HepG2 (cell line): ENCODE measurements around the gene DEPDC5. TPM values are rescaled to one million over a fixed set of nuclear protein-coding genes. Genes with fewer than 3 reads are reported as not detected.

Experiments
- ATAC-seq: fragments of 200-7000 bp; cut with Tn5 transposase; 3 replicates; pipeline ENCODE4 v1.9.1; 2020; ENCODE audit warnings: mild to moderate bottlenecking, moderate library complexity
- BruUV-seq: library from RNA; stranded (reverse); fragments of 400-500 nt; replicated peaks from 2 replicates; lab custom pipeline; 2021; lab: Mats Ljungman, UMichigan
- CTCF ChIA-PET: fragments of 300-600 bp; formaldehyde crosslinking; extraction: SDS; loops from one replicate; lab custom pipeline; 2021; ENCODE audit warnings: low total read pairs, inconsistent platforms, low intra/inter-chr PET ratio; lab: Yijun Ruan, JAX
- POLR2A ChIA-PET: fragments of 350-600 bp; sonication (Branson Sonifier 250); formaldehyde crosslinking; loops from one replicate; lab custom pipeline; 2020; ENCODE audit warnings: antibody characterized with exemption, inconsistent platforms; lab: Yijun Ruan, JAX
- DNase-seq: peaks from one replicate; pipeline ENCODE4 v3.0.0-alpha.2; 2015; ENCODE audit warnings: low spot score
- FAIRE-seq: peaks from 3 replicates; lab custom pipeline; 2011; peaks lifted over from hg19 to GRCh38; lab: Jason Lieb, UNC
- H2AFZ ChIP-seq: one replicate; pipeline ENCODE4 v1.6.1; 2011; ENCODE audit warnings: low read length, inconsistent platforms
- H3K27ac ChIP-seq: fragments of 300-600 bp; 3 replicates; pipeline ENCODE4 v1.8.0; 2011; ENCODE audit warnings: mixed run types, mild to moderate bottlenecking, mixed read lengths, low read length, inconsistent platforms; ENCODE audit not compliant: insufficient read depth; ENCODE audit errors: extremely low read length
- H3K27me3 ChIP-seq, 2 experiments: fragments of 200-600 bp in 1 of 2; 2 replicates in 1 of 2; 3 replicates in 1 of 2; pipeline versions ENCODE4 v1.6.0 to v1.8.0; 2011; ENCODE audit warnings: low read length in 2 of 2, mild to moderate bottlenecking in 2 of 2, moderate library complexity in 2 of 2, inconsistent platforms in 1 of 2; ENCODE audit not compliant: insufficient read depth in 2 of 2, control insufficient read depth in 1 of 2
- H3K36me3 ChIP-seq, 2 experiments: fragments of 200-600 bp in 1 of 2; replicated peaks in 1 of 2; 2 replicates in 1 of 2; 3 replicates in 1 of 2; pipeline versions ENCODE4 v1.5.1 to v1.8.0; 2011; ENCODE audit warnings: low read length in 2 of 2, inconsistent platforms in 1 of 2; ENCODE audit not compliant: insufficient read depth in 2 of 2, control insufficient read depth in 1 of 2
- H3K4me1 ChIP-seq: 2 replicates; pipeline ENCODE4 v1.5.1; 2012; ENCODE audit warnings: low read length, inconsistent platforms; ENCODE audit not compliant: insufficient read depth
- H3K4me2 ChIP-seq: 2 replicates; pipeline ENCODE4 v1.6.0; 2011; ENCODE audit warnings: low read depth, low read length, inconsistent platforms
- H3K4me3 ChIP-seq, 3 experiments: fragments of 200-600 bp in 1 of 3; sonication (generic), shearing (Covaris generic) in 1 of 3; replicated peaks in 1 of 3; 2 replicates each; pipeline ENCODE4 v1.5.1; 2011 to 2016; ENCODE audit warnings: low read length in 3 of 3, inconsistent platforms in 2 of 3, low read depth in 2 of 3, mild to moderate bottlenecking in 2 of 3, control low read depth in 1 of 3, mixed read lengths in 1 of 3; ENCODE audit not compliant: insufficient read depth in 1 of 3
- H3K79me2 ChIP-seq: one replicate; pipeline ENCODE4 v1.6.1; 2011; ENCODE audit warnings: low read length, inconsistent platforms; ENCODE audit not compliant: insufficient read depth
- H3K9ac ChIP-seq: 2 replicates; pipeline ENCODE4 v1.6.0; 2011; ENCODE audit warnings: mild to moderate bottlenecking, low read depth, low read length, inconsistent platforms; ENCODE audit not compliant: insufficient read depth
- H3K9me3 ChIP-seq: 2 replicates; pipeline ENCODE4 v1.5.1; 2012; ENCODE audit warnings: mild to moderate bottlenecking, low read length
- H4K20me1 ChIP-seq: 2 replicates; pipeline ENCODE4 v1.6.0; 2011; ENCODE audit warnings: inconsistent platforms, mild to moderate bottlenecking, low read length, moderate library complexity; ENCODE audit not compliant: insufficient read depth
- ATAD3A ChIP-seq: sonication (generic); formaldehyde crosslinking; IDR thresholded peaks from 2 replicates; pipeline ENCODE4 v1.4.0; 2020; ENCODE audit warnings: missing genetic modification reagents
- KDM6A ChIP-seq: IDR thresholded peaks from 2 replicates; pipeline ENCODE4 v1.6.1; 2016; ENCODE audit warnings: low read depth
- MTA1 ChIP-seq: sonication (generic); formaldehyde crosslinking; IDR thresholded peaks from 2 replicates; pipeline ENCODE4 v1.4.0; 2020; ENCODE audit warnings: missing genetic modification reagents, mild to moderate bottlenecking, borderline replicate concordance
- NCOR1 ChIP-seq: fragments of 200-600 bp; sonication (generic); IDR thresholded peaks from 2 replicates; pipeline ENCODE4 v1.7.0; 2017; ENCODE audit warnings: antibody characterized with exemption, low read length, borderline replicate concordance
- RARG ChIP-seq: sonication (generic); formaldehyde crosslinking; IDR thresholded peaks from 2 replicates; pipeline ENCODE4 v1.4.0; 2020; ENCODE audit warnings: low read depth, mild to moderate bottlenecking, missing genetic modification reagents
- RERE ChIP-seq: IDR thresholded peaks from 2 replicates; pipeline ENCODE4 v1.6.1; 2016; ENCODE audit warnings: low read depth, missing genetic modification reagents, missing compliant biosample characterization
- RFXAP ChIP-seq: sonication (generic); formaldehyde crosslinking; IDR thresholded peaks from 2 replicates; pipeline ENCODE4 v1.4.0; 2020; ENCODE audit warnings: missing genetic modification reagents, borderline replicate concordance
- ZBTB38 ChIP-seq: sonication (generic); formaldehyde crosslinking; IDR thresholded peaks from 2 replicates; pipeline ENCODE4 v1.5.1; 2020; ENCODE audit warnings: mild to moderate bottlenecking, missing genetic modification reagents
- ZBTB42 ChIP-seq: sonication (generic); formaldehyde crosslinking; IDR thresholded peaks from 2 replicates; pipeline ENCODE4 v1.5.0; 2020; ENCODE audit warnings: mild to moderate bottlenecking, missing genetic modification reagents
- ZEB1 ChIP-seq: IDR thresholded peaks from 2 replicates; pipeline ENCODE4 v1.6.1; 2012; ENCODE audit warnings: mild to moderate bottlenecking, low read depth, inconsistent platforms; ENCODE audit not compliant: insufficient replicate concordance
- ZNF619 ChIP-seq: sonication (generic); formaldehyde crosslinking; IDR thresholded peaks from 2 replicates; pipeline ENCODE4 v1.4.0; 2020; ENCODE audit warnings: mild to moderate bottlenecking, missing genetic modification reagents
- ZNF768 ChIP-seq: sonication (generic); formaldehyde crosslinking; IDR thresholded peaks from 2 replicates; pipeline ENCODE4 v1.4.0; 2020; ENCODE audit warnings: missing genetic modification reagents
- WGBS: methylation state at CpG from one replicate; pipeline ENCODE4 v1.1.6; 2017; ENCODE audit warnings: low lambda C conversion rate; 5-methylcytosine and 5-hydroxymethylcytosine counted together
- in situ Hi-C: cut with HindIII; loops from 2 replicates; pipeline ENCODE4 v1.10.0; 2017; ENCODE audit warnings: low pct_unique_long_range_greater_than_20kb; ENCODE audit not compliant: extremely low pct_ligation_motif_present
- intact Hi-C: fragments of 100-400 bp; cut with micrococcal nuclease; formaldehyde crosslinking; loops from one replicate; pipeline ENCODE4 v1.10.0; 2022; ENCODE audit not compliant: unreplicated experiment
- polyA plus RNA-seq, 8 experiments: library from polyadenylated mRNA; depleted of rRNA in 3 of 8; stranded (reverse) in 7 of 8; unstranded in 1 of 8; fragments of >200 nt; fragmentation: Illumina TruSeq in 4 of 8; extraction: Trizol in 4 of 8; gene quantifications; 2 replicates each; pipeline versions ENCODE4 v1.2.1 to v1.2.3, GENCODE V29; 2011 to 2016; ENCODE audit warnings: low read depth in 4 of 8, missing spikeins in 1 of 8, mixed read lengths in 1 of 8; ENCODE audit not compliant: insufficient read depth in 1 of 8
- total RNA-seq, 5 experiments: library from RNA; depleted of rRNA; stranded (reverse); fragments of >200 nt; fragmentation: Illumina TruSeq; extraction: Trizol; gene quantifications; 2 replicates each; pipeline ENCODE4 v1.2.3, GENCODE V29; 2016; ENCODE audit warnings: low read depth in 1 of 5
- TF ChIP-seq, protein P1 (sequence below): sonication (generic); formaldehyde crosslinking; IDR thresholded peaks from 2 replicates; pipeline ENCODE4 v1.4.0; 2020; ENCODE audit warnings: mild to moderate bottlenecking, missing genetic modification reagents

The DEPDC5 gene
- total and polyA plus RNA-seq, 2 of the 13 experiments (the other 11 are each of a cell fraction or from before 2014, with no cell fraction given) = 9.8 to 12.4 TPM

DNA sequence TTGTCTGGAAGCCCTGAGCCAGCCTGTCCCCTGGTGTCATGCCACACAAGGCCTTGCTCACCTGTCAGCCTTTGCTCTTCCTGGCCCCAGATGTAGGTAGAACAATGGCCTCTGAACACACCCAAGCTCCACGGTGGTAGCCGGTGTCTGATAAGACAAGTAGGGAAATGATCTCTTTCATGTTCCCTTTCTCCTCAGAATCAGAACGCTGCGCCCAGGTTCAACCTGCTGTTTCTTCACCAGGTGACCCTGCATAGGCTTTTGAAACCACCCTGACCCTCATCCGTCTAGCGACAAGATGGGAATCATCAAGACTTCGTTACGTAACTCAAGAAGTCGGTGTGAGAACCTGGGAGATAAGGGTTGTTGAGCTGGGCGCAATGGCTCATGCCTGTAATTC lies 161.8 kb downstream of the DEPDC5 start:
- DNase-seq (no peak), FAIRE-seq (no peak), ATAC-seq (no peak)
- H3K27me3 ChIP-seq = no peaks in the 10 kb centered on the region; a peak in 1 of 5 replicates
- ChIA-PET POLR2A (no interaction called here), CTCF (no interaction called here)
- H2AFZ ChIP-seq = no peak overlapping the region
- peaks cover 88% of the 10 kb centered on the region for H3K4me1 ChIP-seq
- BruUV-seq = no TSS peak
- no peaks in the 10 kb centered on the region for H3K36me3 ChIP-seq
- H3K9me3 ChIP-seq = no peaks in the 10 kb centered on the region
- intact Hi-C loops (no loop called here), in situ Hi-C loops (no loop called here)
- H3K4me3 ChIP-seq = peak overlapping the region in 1 of 3 experiments; percentile 12; a peak in 1 of 6 replicates
- H3K27ac ChIP-seq = no peak overlapping the region
- 33% methylated on average over 10 of the region's 10 CpGs for WGBS
- TF ChIP-seq RARG (CRISPR knock-in tag) (no peak), ZBTB38 (CRISPR knock-in tag) (0 out of 2 replicates have a peak, but pooled peaks have one; percentile 16)
- no peak overlapping the region for H3K9ac ChIP-seq
- H4K20me1 ChIP-seq = no peaks in the 10 kb centered on the region
- H3K4me2 ChIP-seq = peak overlapping the region; percentile 55
- H3K79me2 ChIP-seq = no peaks in the 10 kb centered on the region

DNA sequence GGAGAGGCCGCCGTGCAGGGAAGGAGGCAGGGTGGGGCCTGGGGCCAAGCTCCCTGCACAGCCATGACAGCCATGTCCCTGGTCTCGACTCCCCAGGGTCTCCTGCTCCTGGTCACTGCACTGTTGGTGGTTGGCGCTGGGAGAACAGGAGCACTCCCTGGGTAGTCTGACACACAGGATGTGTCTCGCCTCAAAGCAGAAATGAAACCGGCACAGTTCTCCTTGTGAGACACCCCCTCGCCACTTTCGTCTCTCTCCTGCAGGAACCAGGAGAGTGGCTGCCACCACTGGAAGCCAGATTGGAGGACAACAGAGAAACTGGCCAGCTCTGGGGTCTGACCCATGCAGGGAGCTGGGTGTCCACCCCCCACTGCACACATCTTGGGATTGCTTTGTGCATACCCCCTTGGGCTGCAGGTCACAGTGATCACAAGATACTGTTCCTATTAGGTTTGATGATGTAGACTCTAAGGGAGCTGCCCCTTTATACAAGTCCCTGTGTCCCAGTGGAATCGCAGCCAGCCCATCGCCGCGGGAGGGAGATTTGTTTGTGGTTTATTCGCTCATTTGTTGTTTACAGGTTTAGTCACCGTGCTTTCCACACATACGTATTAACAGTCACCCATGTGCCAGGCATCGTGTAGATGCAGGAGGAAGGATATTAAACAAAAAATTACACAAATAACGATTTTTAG lies 163.6 kb downstream of the DEPDC5 start:
- Histone ChIP-seq H3K4me3 (peak overlapping the region in 2 of 3 experiments; percentile 11 to 20; a peak in 2 of 6 replicates), H3K4me2 (peak overlapping the region; percentile 51), H3K9ac (0 out of 2 replicates have a peak overlapping the region, but pooled peaks have one; percentile 29), H3K4me1 (peaks cover 76% of the 10 kb centered on the region), H3K79me2 (no peaks in the 10 kb centered on the region), H3K27ac (no peak overlapping the region), H2AFZ (no peak overlapping the region), H3K9me3 (no peaks in the 10 kb centered on the region), H4K20me1 (no peaks in the 10 kb centered on the region), H3K36me3 (no peaks in the 10 kb centered on the region), H3K27me3 (no peaks in the 10 kb centered on the region; a peak in 1 of 5 replicates)
- FAIRE-seq (no peak), ATAC-seq (peak; percentile 32), DNase-seq (no peak)
- BruUV-seq = no TSS peak
- ChIA-PET CTCF (no interaction called here), POLR2A (no interaction called here)
- 45% methylated on average over 11 of the region's 17 CpGs for WGBS
- in situ Hi-C loops = no loop called here
- intact Hi-C loops = no loop called here
- TF ChIP-seq RERE (CRISPR knock-in tag) (no peak), NCOR1 (no peak), ZNF619 (no peak), ZEB1 (no peak), RFXAP (no peak), KDM6A (no peak), ZNF768 (peak; percentile 68; the same call in 1 of the 2 replicates), MTA1 (no peak), ZBTB42 (no peak), ATAD3A (CRISPR knock-in tag) (no peak)
- TF ChIP-seq, protein P1, sequence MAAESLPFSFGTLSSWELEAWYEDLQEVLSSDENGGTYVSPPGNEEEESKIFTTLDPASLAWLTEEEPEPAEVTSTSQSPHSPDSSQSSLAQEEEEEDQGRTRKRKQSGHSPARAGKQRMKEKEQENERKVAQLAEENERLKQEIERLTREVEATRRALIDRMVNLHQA (CRISPR knock-in tag) = no peak
